NCI-H82 (cell line): ENCODE results near the gene QPCT.
"Not testable (repeated sequence)": the region's sequence is repeated elsewhere in the genome, so short reads cannot be mapped to it uniquely, and the experiment has no call there.

ENCODE experiments used
- DNase-seq: peaks from one replicate; lab custom pipeline; 2025; lab: John Stamatoyannopoulos, UW

The QPCT gene

DNA sequence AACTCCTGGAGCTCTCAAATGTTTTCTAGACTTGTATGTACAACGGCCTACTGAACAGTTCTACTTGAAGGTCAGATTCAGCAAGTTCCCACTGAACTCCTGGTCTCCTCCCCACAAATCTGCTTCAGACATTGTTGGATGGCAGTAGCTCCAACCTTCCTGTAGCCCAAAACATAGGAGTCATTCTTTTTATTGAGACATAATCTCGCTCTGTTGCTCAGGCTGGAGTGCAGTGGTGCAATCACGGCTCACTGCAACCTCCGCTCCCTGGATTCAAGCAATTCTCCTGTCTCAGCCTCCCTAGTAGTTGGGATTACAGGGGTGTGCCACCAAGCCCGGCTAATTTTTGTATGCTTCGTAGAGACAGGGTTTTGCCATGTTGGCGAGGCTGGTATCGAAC is 47.3 kb downstream of the QPCT start:
- no peak for DNase-seq

DNA sequence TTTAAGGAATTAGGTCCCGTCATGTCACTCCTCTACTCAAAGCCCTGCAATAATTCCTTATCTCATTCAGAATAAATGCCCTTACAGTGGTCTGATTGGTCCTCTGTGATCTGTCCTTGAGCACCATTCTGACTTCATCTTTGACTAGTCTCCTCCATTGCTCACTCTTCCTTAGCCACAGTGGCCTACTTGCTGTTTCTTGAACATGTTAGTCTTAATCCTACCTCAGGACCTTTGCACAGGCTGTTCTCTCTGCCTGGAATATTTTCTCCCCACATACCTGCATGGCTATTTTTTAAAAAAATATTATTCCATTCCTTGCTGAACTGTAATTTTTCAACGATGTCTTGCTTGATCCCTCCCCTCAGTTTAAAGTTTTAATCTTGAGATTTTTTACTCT is 48.0 kb downstream of the QPCT start:
- no peak for DNase-seq

DNA sequence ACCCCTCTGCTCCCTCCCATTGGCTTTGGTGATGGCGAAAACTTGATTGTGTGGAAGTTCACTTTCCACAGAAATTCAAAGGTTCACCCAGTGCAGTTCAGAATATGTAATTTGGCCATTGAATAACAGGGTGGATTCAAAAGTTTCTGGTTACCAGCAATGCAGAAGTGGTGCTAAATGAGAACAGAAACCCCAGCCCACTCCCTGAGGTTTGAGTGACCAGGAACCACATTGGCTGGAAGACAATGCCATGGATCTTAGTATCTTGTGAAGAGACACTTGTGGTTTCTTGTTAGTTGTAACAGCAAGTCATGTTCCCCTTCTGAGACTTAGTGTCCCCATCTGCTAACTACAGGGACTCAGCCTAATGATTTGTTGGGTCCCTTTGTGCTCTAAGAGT is 49.8 kb downstream of the QPCT start:
- no peak for DNase-seq

DNA sequence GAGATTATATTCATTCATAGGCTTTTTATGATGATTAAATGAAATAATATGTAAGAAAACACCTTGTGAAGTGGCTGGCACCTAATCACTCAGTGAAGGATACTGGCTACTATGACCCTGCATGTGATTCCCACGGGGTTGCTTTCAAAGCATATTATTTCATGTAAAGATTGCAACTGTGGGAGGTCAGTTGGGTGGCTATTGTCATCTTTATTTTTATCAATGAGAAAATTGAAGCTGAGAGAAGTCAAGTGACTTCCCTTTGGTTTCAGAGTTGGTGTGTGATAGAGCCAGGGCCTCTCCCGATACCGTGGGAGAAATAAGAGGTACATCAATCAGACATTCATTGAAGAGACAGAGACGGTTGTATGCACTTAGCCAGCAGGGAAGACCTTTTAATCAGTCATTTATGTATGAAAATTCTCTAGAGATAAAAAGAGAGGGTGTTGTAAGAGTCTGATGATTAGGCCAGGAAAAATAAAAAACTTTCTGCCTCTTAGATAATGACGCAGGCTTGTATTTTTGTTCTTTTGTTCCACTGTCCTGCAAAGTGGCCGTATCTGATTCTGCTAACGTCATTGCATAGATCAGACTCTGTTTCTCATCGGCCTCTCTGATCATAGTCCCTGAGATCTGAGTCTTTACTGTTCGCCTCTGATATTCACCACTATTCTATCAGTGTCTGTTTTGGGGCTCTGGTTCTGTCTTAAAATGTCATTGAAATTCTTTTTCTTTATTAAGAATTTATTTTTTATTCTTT is 50.5 kb downstream of the QPCT start:
- DNase-seq = no peak

DNA sequence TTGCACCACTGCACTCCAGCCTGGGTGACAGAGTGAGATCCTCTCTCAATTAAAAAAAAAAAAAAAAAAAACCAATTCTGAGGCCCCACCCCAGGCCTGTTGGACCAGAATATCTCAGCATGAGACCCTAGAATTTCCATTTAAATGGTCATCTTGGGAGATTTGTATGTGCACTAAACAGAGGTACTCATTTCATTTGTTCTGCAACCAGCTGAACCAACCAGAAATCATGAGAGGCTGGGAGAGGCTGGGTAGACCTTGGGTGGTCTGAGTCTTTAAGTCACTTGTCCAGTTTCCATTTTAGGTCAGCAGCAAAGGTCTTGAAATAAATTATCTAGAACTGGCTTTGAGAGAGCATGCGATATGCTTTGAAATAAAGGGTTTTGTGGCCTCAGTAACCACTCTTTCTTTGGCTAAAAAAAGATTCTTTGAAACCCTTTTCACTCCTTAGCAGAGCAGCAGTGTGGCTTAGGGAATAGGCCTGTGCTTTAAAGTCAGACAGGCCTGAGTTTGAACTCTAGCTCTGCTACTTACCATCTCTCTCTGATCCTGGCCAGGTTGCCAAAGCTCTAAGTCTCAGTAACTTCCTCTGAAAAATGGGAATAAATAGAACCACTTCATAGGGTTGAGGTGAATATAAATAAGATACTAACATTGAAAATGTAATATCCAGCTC is 52.6 kb downstream of the QPCT start:
- DNase-seq = no peak

DNA sequence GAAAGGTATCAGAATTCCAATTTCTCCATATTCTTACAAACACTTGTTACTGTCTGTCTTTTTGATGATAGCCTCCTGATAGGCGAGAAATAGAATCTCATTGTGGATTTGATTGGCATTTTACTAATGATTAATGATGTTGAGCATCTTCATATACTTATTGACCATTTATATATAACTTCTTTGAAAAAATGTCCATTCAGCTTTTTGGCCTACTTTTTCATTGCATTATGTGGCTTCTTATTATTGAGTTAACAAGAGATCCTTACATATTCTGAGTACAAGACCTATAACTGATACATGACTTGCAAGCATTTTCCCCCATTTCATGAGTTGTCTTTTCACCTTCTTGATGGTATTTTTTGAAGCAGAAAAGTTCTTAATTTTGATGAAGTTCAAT is 54.6 kb downstream of the QPCT start:
- no peak for DNase-seq

DNA sequence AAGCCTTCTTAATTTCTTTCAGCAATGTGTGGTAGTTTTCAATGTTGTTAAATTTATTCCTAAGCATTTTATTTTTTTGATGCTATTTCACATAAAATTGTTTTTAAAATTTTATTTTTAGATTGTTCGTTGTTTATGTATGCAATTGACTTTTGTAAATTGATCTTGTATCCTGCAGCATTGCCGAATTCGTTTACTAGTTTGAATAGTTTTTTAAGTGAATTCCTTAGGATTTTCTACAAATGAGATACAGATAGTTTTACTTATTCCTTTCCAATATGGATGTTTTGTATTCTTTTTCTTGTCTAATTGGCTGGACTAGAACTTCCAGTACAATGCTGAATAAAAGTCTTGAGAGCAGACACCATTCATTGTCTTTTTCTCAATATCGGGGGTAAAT is 55.6 kb downstream of the QPCT start:
- no peak for DNase-seq

DNA sequence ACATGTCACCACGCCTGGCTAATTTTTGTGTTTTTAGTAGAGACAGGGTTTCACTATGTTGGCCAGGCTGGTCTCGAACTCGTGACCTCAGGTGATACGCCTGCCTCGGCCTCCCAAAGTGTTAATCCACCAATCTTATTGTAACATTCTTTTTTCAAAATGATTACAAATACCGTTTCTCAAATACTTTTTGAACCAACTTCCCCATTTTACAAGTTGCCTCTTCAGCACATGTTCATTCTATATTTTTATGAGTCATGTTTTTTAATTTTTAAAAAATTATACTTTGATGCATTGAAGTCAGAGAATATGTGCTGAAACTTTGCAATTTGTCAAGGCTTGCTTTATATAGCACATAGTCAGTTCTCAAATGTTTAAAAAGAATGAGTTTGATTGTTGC is 58.2 kb downstream of the QPCT start:
- no peak for DNase-seq

DNA sequence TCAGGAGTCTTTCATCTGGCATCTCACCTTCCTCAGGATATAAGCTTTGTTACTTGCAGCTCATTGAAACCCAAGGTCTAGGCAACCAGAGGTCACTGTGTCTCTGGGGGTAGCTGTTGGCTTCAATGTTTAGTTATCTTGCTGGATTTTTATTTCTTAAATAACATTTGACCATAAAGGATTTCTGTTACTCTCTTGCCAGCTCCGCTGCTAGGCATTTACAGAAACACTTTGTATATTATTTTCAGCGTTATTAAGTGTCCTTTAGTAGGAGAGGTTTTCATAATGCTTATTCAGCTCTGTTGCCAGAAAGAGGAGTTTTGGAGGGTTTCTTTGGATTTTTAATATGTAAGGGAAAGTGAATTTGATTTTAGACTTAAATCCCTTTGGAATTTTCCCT is 61.4 kb downstream of the QPCT start:
- no peak for DNase-seq

DNA sequence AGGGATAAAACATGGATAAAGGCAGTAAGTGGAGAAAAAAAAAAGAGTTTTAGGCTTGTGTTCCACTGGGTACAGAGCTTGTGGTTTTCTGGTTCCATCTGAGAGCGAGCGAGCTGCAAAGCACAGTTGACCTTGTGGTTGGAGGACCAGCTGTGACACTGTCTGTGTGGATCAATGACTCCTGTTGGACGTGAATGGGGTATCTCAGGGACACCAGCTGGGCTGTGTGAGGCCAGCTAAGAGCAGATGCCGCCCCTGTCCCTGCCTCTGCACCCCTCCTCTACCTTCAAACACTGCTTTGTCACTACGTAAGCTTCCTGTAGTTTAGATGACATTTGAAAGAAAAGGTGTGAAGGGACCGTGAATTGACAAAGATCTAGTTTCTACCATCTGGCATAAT is 67.8 kb downstream of the QPCT start:
- peak; percentile 21 for DNase-seq

DNA sequence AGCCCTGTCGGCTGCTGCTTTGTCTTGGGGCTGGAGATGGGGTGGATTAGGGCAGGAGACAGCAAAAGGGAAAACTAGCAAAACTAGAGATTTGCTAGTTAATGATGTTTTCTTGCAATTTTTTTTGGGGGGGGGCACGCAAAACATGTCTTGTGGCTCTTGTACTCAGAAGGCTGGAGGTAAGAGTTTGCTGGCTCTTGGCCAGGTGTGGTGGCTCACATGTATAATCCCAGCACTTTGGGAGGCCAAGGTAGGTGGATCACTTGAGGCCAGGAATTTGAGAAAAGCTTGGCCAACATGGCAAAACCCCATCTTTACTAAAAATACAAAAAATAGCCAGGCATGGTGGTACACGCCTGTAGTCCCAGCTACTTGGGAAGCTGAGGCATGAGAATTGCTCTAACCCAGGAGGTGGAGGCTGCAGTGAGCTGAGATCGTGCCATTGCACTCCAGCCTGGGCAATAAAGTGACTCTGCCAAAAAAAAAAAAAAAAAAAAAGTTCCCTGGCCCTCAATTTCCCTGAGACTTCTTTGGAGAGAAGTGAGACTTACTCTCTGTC is 69.6 kb downstream of the QPCT start:
- not testable (repeated sequence) for DNase-seq

DNA sequence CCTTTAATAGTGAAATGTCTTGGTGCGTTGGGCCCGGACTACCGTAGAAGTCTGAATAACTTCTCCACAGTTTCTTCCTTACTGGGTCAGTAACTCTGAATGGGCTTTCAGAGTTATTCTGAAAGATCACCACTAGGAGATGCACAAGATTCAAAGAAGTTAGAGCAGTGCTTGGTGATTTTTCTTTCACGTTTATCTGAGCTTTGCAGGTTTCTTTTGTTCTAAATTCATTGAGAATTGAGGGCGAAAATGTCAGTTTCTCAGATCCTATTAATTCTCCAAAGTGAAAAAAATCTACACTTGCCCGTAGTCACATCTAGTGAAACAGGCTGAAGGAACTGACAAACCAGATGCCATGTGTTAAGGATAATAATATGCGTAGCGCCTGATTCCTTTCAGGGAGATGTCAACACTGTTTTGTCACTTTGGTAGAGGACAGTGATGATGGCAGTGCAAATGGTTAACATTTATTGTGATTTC is 70.1 kb downstream of the QPCT start:
- DNase-seq = peak; percentile 68

DNA sequence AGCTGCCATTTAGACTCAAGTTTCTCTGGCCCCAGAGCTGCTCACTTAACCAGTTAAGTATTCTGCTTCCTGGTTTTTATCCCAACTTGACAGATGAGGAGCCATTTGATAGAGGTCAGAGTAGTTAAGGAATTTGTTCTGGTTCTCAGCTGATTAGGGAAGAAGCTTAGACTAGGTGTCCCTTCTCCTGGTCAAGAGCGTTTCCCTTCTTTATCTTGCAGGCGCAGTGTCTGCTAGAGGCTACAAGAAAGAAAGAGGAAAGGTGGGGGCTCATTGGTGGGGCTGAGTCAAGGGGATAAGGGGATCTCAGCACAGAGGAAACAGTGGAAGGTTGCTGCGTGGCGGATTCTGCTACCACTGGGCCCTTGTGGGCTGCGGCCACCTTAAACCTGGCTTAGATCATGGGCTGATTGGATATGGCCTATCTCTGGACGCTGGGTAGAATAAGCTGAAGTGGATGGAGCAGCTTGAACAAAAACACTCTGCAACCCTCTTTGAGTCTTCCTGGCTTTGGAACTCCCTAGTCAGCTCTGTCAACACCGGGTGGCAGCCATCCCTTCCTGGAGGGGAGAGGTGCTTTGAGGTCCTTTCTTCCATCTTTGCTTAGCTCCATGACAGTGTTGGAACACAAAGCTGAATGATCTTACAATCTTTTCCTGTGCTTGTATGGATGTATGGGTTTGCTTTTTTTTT is 70.8 kb downstream of the QPCT start:
- DNase-seq = peak; percentile 29

DNA sequence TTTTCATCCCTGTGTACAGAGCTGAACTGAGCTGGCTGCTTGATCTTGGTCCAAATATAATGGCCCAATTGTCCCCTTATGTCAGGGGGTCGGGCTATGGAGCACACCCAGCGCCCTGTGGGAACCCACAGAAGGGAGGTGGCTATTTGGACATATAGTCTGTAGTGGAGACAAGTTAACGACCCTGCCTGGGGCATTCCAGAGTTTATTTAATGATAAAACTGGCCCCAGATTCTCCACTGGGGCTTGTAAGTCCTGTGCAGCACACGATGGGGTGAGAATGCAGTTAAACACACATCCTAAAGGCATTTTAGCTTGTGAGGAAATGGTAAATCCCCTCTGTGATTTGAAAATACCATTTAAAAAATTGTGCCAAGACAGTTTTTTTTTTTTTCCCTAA is 72.9 kb downstream of the QPCT start:
- no peak for DNase-seq

DNA sequence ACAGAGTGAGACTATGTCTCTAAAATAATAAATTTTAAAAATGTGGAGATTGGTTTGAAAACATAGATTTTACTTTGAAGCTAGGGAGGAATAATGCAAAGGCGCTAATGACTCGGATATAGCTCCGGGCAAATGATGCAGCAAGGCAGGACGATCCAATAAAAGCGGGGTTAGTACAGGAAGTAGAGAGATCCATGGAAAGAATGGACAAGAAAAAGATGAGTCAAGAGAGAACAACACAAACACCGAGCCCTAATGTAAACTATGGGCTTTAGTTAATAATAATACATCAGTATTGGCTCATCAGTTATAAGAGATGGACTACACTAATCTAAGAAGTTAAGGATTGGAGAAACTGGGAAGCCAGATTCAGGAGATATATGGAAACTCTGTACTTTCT is 74.5 kb downstream of the QPCT start:
- DNase-seq = no peak

DNA sequence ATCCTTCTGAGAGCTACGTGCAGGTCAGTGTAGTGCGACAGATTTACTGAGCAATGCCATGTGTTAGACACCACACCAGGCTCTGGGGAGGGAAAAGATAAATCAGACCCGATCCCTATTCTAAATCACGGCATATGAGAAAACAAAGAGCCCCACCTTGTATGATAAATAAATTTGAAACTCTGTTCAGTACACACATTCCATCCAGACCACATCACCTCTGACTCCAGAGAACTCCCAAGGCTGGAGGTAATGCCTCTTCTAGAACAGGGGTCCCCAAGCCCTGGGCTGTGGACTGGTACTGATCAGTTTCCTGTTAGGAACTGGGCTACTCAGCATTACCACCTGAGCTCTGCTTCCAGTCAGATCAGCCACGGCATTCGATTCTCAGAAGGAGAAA is 77.3 kb downstream of the QPCT start:
- DNase-seq = no peak

DNA sequence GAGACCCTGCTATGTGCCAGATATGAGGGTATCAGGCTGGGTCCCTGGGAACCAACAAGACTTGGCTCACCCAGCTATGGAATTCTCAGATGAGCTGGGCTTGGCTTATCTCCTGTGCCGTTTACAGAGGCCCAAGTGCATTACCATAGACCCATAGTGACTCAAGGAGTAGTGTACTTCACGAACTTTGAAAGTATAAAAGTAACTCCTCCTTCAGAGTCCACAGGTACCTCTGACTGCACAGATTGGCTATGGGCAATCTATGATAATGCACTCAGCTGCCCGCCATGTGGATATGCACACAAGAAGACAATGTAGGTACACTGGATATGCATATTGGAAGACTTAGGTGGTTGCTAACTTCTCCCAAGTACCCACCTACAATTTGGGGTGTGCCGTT is 78.4 kb downstream of the QPCT start:
- DNase-seq = no peak
